ENCODE results near the gene MAGEA12.
"Not testable (repeated sequence)": the region's sequence is repeated elsewhere in the genome, so short reads cannot be mapped to it uniquely, and the experiment has no call there.

MAGEA12 gene

GRCh38 chrX:152733261-152733975, at the start of gene MAGEA12, which contains the start of gene CSAG1:
TSS of gene MAGEA12 (plus strand) at chrX:152733757. CDS start at chrX:152736162, 2,405 bp downstream.
TSS of gene CSAG1 (minus strand) at chrX:152733721. CDS start at chrX:152732460, 1,261 bp downstream.
- no peak for DNase-seq

GRCh38 chrX:152697952-152698931, 35.3 kb upstream of the MAGEA12 start, which contains the start of gene MAGEA3:
TSS of gene MAGEA3 (plus strand) at chrX:152698794. CDS start at chrX:152700833, 2,039 bp downstream.
- DNase-seq, result not testable (repeated sequence)

- not testable (repeated sequence) for DNase-seq
Observed at GRCh38 chrX:152700390-152700789, 33.2 kb upstream of the MAGEA12 start.

- DNase-seq, result not testable (repeated sequence)
Observed at GRCh38 chrX:152706500-152706899, 27.1 kb upstream of the MAGEA12 start.

GRCh38 chrX:152709173-152709572, 24.4 kb upstream of the MAGEA12 start, which contains the start of gene CSAG2:
TSS of gene CSAG2 (minus strand) at chrX:152709273. CDS start at chrX:152709112, 161 bp downstream.
- not testable (repeated sequence) for DNase-seq

- DNase-seq, result not testable (repeated sequence)
Observed at GRCh38 chrX:152713195-152713594, 20.4 kb upstream of the MAGEA12 start.

- DNase-seq, result not testable (repeated sequence)
Observed at GRCh38 chrX:152713815-152714787, 19.5 kb upstream of the MAGEA12 start, which contains the start of gene MAGEA2B. TSS of gene MAGEA2B (plus strand) at chrX:152714628. CDS start at chrX:152717107, 2,479 bp downstream.

GRCh38 chrX:152725409-152725808, 8.1 kb upstream of the MAGEA12 start:
- DNase-seq, result no peak

GRCh38 chrX:152734143-152734858, 744 bp downstream of the MAGEA12 start:
- DNase-seq, result not testable (repeated sequence)

GRCh38 chrX:152735101-152735500, 1.5 kb downstream of the MAGEA12 start:
- no peak for DNase-seq

- DNase-seq, result no peak
Observed at GRCh38 chrX:152735860-152736511, 2.4 kb downstream of the MAGEA12 start.

GRCh38 chrX:152736528-152736927, 3.0 kb downstream of the MAGEA12 start:
- not testable (repeated sequence) for DNase-seq

- DNase-seq, result no peak
Observed at GRCh38 chrX:152738560-152738959, 5.0 kb downstream of the MAGEA12 start.

- not testable (repeated sequence) for DNase-seq
Observed at GRCh38 chrX:152753686-152754650, 20.4 kb downstream of the MAGEA12 start, which contains the start of gene MAGEA2. TSS of gene MAGEA2 (minus strand) at chrX:152753842. CDS start at chrX:152751363, 2,479 bp downstream.

GRCh38 chrX:152754871-152755270, 21.3 kb downstream of the MAGEA12 start:
- DNase-seq, result not testable (repeated sequence)

GRCh38 chrX:152758918-152759317, 25.4 kb downstream of the MAGEA12 start, which contains the start of gene CSAG3:
TSS of gene CSAG3 (plus strand) at chrX:152759218.
- DNase-seq, result not testable (repeated sequence)

- not testable (repeated sequence) for DNase-seq
Observed at GRCh38 chrX:152759544-152759943, 26.0 kb downstream of the MAGEA12 start.

- DNase-seq, result not testable (repeated sequence)
Observed at GRCh38 chrX:152761582-152761981, 28.0 kb downstream of the MAGEA12 start.

GRCh38 chrX:152766562-152766961, 33.0 kb downstream of the MAGEA12 start:
- DNase-seq, result not testable (repeated sequence)

Data from GDM1 (cell line).